Stimulated activated CD8-positive, alpha-beta memory T cell treated with anti-CD3 and anti-CD28 coated beads, Interleukin-2, amount 100 ng/mL, for 48 hours (primary cell): ENCODE results near the gene CDH22.

Source experiments
- DNase-seq, 2 donors: peaks; one replicate each; pipeline ENCODE4 v3.0.0-alpha.2; 2020; ENCODE audit warnings: low read depth in 2 of 2

CDH22 gene

DNA sequence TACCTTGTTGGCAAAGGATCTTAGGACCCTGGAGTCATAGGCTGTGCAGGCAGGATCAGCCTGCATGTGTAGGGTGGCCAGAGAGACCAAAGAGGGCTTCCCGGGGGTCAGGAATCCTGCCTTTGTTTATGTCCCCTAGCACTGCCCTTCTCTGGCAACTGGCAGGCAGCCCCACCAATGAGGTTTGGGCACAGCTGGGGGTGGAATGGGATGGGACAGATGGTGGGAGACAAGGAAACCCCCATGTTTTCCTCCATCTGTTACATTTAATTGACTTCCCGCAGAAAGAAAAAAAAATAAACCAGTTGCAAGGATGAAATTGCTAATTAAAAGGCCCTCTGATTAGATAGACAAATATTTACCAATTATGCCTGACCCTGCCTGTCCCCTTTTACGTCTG, 162.6 kb downstream of the CDH22 start:
- no peak for DNase-seq

DNA sequence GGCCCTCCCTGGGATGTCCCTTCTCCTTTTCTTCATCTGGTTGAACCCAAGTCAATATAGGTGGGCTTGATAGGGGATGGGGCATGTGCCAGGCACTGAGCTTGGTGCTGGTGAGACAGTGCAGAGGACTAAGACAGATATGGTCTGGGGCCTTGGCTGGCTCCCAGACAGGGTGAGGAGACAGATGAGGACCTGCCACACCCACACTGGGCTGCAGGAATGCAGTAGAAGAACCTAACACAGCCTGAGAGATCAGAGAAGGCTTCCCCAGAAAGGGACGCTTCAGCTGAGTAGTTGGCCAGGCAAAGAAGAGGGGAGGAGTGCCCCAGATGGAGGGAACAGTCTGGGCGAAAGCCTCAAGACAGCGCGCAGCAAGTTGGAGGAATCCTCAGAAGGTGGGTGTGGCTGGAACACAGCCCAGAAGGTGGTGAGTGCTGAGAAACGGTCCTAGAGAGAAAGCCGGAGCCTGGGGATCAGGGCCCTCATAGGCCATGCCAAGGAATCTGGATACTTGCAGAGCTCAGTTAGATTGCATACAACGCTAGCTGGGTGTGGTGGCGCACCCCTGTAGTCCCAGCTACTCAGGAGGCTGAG, 163.8 kb downstream of the CDH22 start:
- DNase-seq = no peak

DNA sequence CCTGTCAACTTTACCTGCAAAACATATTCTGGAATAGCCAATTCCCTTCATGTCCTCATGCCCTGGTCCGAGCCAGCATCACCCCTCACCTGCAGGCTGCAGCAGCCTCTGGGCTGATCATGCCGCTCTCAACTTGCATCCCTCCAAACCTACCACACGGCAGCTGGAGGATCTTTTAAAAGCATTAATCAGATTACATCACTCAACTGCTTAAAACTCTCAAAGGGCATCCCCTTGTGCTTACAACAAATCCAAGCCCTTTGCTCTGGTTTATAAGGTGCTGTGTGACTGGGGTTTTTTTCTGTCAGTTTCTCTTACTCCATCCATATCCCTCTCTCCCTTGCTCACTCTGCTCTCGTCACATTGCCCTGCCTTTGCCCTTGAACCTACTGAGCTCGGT, 166.2 kb downstream of the CDH22 start:
- no peak for DNase-seq

DNA sequence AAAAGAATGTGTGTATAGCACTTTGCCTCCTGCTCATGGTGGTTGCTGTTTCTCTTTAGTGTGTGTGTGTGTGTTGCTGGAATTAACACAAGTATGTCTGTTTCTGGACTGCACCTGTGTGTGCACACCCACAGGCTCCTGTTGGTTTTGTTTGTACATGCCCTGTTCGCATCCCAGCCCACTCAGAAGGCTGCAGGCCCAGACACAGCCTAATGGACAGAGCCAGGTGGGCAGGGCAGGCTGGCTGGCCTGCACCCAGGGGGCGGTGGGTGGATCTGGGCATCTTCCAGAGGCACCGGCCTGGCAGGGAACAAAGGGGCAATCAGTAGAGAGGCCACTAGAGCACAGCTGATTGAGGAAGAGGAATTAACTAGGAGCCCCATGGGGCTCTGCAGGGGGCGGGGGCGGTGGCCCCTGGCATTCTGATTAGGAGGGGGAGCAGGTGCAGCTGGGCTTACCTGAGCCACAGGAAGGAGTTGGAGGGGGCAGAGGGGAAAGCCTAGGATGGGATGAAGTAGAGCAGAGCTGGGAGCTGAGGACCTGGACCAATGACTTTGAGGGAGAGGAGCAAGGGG, 168.3 kb downstream of the CDH22 start:
- DNase-seq = no peak

DNA sequence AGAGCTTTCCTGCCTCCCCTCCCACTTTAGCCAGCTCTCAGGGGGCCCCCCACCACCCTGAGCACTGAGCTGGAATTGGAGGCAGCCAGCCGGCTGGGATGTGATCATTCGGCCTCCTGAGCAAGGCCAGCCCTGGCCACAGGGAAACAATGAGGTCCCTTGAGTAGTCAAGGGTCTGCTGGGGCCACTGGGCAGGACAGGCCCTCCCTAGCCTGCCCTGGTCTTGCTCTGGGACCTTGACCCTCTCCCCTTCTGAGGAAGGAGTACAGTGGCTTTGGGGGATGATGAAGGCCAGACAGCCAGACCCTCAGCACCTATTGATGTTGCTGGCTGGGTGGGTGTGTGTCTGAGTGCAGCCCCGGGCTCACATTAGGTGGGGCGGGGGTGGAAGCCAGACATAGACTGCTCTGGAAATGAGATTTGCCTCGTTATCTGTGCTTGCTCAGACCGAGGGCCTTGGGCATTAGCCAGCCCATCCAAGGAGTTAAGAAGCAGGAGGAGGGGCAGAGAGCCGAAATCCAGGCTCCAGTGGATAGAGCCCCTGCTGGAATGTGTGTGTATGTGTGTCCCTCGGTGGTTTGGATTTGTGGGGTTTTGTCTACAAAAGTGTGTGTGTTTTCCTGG, 168.9 kb downstream of the CDH22 start:
- no peak for DNase-seq

DNA sequence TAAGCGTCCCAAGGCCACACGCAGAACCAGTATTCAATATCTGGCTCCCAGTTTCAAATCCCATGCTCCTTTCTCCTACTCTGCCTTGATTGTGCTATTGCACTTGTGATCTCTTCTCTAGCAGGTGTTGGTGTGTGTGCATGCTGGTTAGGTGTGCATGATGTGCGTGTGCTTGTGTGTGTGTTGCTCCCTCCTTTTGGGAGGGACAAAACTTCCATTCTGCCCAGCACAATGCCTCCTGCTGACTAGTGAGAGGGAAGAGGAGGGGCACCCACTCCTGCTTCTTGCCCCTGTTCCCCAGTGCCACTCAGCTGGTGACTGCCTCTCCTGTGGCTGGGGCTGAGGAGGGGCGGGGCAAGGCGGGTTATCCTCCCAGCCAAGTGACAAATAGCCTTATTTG, 170.5 kb downstream of the CDH22 start:
- no peak for DNase-seq

DNA sequence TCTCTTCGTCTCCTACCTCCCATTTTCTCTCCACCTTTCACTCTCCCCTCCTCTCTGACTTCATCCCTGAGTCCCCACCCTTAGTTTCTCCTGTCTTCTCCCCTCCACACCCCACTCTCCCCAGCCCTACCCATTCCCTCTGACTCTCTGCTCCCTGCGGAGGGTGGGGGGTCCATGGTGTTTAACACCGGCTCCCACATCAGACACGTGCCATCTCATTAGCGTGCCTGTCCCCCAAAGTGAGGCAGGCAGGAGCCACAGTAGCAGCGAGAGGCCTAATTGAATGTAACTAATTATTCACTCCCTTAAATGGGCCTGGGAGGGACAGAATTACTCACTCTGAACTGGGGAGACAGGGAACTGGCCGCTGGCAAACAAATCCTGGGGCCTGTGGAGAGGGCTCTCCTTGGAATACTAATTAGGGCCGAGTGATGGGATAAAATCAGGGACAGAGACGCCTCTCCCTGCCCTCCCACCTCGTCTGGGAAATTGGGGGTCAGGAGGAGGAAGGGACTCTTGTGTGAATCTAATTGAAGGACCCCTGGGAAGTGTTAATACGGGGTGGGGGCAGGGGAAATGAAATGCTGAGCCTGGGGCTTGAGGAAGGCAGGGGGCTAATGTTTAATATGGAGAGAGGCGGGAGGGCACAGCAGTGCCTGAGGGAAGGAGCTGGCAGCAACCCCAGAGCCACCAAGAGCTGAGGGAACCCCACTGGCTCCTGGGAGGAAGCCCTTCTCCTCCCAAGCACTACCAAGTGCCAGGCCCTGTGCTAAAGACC, 172.3 kb downstream of the CDH22 start:
- DNase-seq = no peak

DNA sequence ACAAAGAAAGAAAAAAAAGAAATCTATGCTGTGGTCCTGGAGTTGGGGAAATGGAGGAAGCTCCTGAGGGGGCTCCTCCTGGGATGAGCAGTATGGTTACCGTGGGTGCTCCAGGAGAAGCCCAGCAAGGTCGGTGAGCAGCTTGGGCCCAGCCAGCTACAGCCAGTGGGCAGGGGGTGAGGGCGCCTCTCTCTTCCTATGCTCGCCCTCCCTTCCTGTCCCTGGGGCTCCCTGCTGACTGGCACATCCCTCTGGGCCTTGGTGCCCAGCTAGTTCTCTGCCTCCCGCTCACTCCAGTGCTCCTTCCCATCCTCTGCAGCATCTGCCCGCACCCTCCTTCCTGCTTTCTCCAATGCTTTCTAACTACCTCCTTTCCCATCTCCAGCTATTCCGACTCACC, 173.6 kb downstream of the CDH22 start:
- DNase-seq = no peak

DNA sequence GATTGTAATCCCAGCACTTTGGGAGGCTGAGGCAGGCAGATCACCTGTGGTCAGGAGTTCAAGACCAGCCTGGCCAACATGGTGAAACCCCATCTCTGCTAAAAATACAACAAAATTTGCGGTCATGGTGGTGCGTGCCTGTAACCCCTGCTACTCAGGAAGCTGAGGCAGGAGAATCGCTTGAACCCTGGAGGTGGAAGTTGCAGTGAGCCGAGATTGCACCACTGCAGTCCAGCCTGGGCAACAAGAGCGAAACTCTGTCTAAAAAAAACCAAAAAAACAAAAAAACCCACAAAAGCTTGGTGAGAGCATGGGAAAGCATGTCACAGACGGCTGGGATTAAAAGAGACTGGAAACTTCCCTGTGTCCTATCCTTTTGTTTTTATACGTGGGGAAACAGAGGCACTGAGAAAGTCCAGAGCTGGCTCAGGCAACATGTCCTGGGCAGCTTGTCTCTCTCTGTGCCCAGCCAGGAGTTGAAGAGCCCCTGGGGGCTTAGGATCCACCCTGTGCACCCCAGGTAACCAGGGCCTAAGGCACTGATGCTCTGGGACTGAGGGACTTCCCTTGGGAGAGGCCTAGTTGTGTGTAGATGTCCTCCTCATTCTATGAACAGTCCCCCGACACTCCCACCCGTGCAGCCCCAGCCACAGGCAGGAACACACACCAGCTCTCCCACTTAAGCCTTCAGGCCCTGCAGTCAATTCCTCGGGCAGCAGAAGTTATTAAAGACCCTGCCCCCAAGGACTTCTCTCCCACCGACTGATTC, 174.2 kb downstream of the CDH22 start:
- no peak for DNase-seq

DNA sequence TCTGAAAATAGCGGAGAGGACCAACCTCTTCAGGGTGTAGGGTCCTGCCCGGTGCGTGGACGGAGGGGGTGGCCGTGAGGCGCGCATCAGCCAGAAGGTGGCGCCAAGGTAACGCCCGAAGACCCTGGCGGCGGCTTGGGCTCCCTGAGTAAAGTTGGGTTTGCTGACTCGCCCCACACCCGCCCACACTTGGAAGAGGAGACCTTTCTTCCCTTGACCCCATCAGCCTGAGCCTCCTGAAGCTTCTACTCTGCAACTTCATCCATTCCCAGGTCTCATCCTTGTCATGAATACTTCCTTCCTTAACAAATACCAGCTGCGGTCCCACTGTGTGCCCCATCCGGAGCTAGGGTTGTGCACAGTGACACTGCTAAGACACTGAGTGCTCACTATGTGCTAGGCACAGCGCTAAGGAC, 175.6 kb downstream of the CDH22 start:
- peak; percentile 51 to 59 for DNase-seq

DNA sequence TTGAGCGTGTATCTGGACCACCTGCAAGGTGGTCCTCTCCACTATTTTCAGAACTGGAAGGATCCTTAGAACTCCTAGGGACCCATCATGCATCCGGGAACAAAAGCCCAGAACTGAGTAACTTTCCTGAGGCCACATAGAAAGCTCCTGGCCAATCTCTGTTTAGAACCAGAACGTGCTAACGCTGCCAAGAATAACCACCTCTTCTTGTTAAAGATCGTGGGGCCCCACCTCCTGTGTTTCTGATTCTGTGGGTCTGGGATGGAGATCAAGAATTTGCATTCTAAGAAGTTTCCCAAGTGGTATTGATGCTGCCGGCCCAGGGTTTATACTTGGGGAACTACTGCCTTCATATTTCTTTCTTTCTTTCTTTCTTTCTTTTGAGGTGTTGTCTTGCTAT, 176.9 kb downstream of the CDH22 start:
- no peak for DNase-seq

DNA sequence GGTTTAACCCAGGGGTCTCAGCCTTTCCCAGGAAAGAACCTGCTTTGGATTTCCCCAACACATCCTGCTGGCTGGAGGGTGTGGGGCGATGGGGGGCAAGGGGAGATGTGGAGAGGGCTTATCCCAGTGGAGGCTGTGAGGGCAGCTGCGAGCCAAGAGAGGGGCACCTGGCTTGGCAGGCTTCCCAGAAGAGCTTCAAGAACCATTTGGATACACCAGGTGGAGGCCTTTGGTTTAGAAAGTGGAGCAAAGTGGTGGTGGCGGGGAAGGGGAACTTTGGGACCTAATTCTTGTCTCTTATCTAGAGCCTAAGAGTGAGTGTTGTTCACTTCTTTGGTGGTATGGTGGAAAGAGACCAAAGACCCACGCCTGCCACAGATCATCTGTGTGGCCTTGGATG, 177.8 kb downstream of the CDH22 start:
- no peak for DNase-seq

DNA sequence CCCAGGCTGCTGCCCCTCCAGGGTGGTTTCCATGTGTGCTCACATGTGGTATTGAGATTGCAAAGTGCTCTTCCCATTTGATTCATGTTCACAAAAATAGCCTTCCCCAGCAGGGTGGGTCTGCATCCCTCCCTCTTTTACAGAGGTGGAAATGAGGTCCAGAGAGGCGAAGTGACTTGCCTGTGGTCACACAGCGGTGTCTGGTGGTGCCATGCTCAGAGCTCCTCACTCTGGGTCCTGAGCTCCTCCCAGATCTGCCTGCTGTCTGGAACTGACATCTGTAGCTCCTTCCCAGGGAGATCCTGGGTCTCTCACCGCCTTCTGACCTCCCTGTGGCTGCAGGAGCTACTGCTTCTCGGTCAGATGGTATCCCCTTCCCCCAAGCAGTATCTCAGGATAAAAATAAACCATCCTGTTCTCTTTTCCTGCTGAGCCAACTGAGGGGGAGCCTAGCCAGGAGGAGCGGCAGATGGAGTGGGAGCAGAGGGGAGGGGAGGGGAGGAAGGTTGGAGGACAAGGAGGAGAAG, 178.3 kb downstream of the CDH22 start:
- DNase-seq = no peak

DNA sequence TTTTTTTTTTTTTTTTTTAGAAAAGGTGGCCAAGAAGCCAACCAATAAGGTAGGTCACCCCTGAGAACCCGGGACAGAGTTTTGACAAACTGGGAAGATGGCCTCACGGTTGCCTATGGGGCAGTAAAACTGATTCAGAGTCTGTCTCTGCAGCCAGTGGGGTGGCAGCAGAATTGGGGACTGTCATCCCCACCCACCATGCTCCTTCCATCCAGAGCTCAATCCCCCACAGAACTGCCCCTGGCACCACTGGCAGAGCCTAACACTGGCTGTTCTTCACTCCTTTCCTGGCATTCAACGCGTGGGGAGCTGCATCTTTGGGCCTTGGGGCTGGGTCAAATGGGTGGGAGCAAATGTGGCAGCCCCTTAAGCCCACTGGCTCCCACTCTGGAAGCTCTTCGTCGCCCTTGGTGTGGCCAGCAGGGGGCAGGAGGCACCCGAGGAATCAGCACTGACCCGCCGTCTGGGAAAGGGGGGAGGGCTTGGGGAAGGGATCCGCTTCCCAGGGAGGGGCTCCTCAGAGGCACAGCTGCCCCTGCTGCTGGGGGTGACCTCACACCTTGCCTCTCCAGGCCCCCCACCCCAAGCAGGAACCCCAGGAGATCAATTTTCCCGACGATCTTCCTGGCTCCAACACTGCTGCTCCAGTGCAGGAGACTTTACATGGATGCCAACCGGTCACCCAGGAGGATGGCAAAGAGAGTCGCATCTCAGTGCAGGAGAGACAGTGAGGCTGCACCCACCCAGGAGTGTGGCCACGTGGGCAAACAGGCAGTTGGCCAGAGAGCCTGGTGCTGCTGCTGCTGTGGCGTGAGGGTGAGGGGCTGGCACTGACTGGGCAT, 179.8 kb downstream of the CDH22 start:
- DNase-seq = no peak

DNA sequence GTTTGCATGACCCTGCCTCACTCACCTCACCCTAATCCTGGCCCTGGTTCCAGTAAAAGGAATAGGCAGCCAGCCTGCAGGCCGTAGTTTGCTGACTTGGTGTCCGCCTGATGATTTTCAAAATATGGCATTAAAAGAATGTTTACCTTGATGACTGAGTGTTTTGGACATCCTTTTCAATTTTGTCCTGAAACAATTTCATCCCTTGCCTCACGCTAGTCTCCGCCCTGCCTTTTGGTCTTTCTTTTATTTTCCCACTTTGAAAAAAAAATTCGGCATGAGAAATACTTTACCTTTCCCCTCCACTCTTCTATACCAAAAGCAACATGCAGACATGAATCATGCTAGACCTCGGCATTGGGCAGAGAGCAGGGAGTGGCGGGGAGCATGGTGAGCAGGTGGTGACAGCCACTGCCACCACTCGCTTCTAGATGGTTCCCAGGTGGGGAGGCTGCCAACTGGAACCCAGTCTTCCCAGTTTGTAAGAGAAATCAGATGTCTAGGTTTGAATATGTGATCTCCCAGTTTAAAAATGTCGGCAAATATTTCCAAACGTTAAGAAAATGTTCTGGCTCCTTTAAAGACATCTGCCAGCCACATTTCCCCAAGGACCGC, 180.8 kb downstream of the CDH22 start:
- no peak for DNase-seq

DNA sequence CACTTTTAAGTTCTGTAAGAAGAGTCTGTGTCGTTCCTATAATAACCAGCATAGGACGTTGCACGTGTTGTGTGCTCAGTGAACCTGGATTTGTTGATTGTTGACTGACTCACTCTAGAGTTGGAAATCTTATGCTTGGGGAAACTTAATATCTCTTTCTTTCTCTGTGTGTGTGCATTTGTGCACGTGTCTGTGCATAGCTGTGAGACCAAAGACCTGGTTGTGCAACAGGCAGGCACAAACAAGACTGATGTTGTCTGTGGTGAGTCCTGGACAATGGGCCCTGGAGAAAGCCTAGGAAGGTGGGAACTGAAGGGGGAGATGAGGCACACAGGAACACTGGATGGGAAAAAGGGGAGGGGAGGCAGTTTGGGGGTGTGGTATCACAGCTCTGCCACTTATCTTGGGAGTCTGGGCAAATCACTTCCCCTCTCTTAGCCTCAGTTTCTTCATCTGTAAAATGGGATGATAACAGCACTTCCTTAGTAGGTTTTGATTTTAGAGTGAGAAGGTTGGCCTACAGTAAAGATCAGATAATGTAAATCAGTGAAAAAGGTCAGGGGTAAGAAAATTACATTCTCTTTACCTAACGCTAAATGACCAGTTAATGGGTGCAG, 181.8 kb downstream of the CDH22 start:
- no peak for DNase-seq
